Neural cell (in vitro differentiated cells): ENCODE measurements around the gene RBMS3. TPM values are rescaled to one million over a fixed set of nuclear protein-coding genes. Genes with fewer than 3 reads are reported as not detected.

Experiments
- H2AFZ ChIP-seq: fragments of 200-600, 300-800 bp; sonication (generic), shearing (Covaris generic); 2 replicates; pipeline ENCODE4 v1.6.0; 2014; ENCODE audit warnings: low read depth, mild to moderate bottlenecking, antibody characterized with exemption, low read length, moderate library complexity
- H3F3A ChIP-seq: fragments of 200-600 bp; shearing (Covaris generic); 2 replicates; pipeline ENCODE4 v1.6.1; 2016; ENCODE audit warnings: mild to moderate bottlenecking, moderate library complexity, mixed read lengths, antibody characterized with exemption, low read length; ENCODE audit not compliant: insufficient read depth, poor library complexity, severe bottlenecking
- H3K27ac ChIP-seq: fragments of 200-600, 300-800 bp; sonication (generic), shearing (Covaris generic); 2 replicates; pipeline ENCODE4 v1.5.1; 2014; ENCODE audit warnings: mild to moderate bottlenecking, low read length, moderate library complexity
- H3K27me3 ChIP-seq: fragments of 300-800, 200-600 bp; sonication (generic), shearing (Covaris generic); 2 replicates; pipeline ENCODE4 v1.6.0; 2014; ENCODE audit warnings: mild to moderate bottlenecking, low read depth, low read length, moderate library complexity; ENCODE audit not compliant: insufficient read depth
- H3K36me3 ChIP-seq: fragments of 300-800, 200-600 bp; sonication (generic), shearing (Covaris generic); 2 replicates; pipeline ENCODE4 v1.5.1; 2014; ENCODE audit warnings: mild to moderate bottlenecking, antibody characterized with exemption, low read length, moderate library complexity; ENCODE audit not compliant: insufficient read depth
- H3K4me2 ChIP-seq: fragments of 300-800, 200-600 bp; sonication (generic), shearing (Covaris generic); 2 replicates; pipeline ENCODE4 v1.6.0; 2014; ENCODE audit warnings: mild to moderate bottlenecking, low read length
- H3K4me3 ChIP-seq: fragments of 300-800, 200-600 bp; sonication (generic), shearing (Covaris generic); 2 replicates; pipeline ENCODE4 v1.5.1; 2014; ENCODE audit warnings: mild to moderate bottlenecking, low read length, moderate library complexity
- H3K79me2 ChIP-seq: fragments of 200-600 bp; shearing (Covaris generic); replicated peaks from 2 replicates; pipeline ENCODE4 v1.6.0; 2014; ENCODE audit warnings: mild to moderate bottlenecking, low read length, moderate library complexity; ENCODE audit not compliant: insufficient read depth
- H3K9ac ChIP-seq: fragments of 300-800, 200-600 bp; sonication (generic), shearing (Covaris generic); 2 replicates; pipeline ENCODE4 v1.6.1; 2016; ENCODE audit warnings: mild to moderate bottlenecking, low read length, mixed read lengths
- H3K9me2 ChIP-seq: fragments of 200-600 bp; shearing (Covaris generic); 2 replicates; pipeline ENCODE4 v1.6.1; 2016; ENCODE audit warnings: mild to moderate bottlenecking, low read length, mixed read lengths; ENCODE audit not compliant: insufficient read depth
- H3K9me3 ChIP-seq: fragments of 200-600, 300-800 bp; sonication (generic), shearing (Covaris generic); 2 replicates; pipeline ENCODE4 v1.6.1; 2016; ENCODE audit warnings: mild to moderate bottlenecking, mixed run types, low read length, moderate library complexity, mixed read lengths
- H4K20me1 ChIP-seq: fragments of 200-600 bp; shearing (Covaris generic); 2 replicates; pipeline ENCODE4 v1.6.1; 2016; ENCODE audit warnings: mild to moderate bottlenecking, mixed run types; ENCODE audit not compliant: insufficient read depth
- CTCF ChIP-seq: fragments of 450-650 bp; IDR thresholded peaks from 2 replicates; pipeline ENCODE4 v1.5.1; 2014; ENCODE audit warnings: antibody characterized with exemption, mild to moderate bottlenecking, moderate library complexity; ENCODE audit not compliant: poor library complexity, severe bottlenecking
- EP300 ChIP-seq: fragments of 450-650 bp; conservative IDR thresholded peaks from 2 replicates; pipeline ENCODE4 v1.6.1; 2014; ENCODE audit warnings: antibody characterized with exemption, mild to moderate bottlenecking, moderate library complexity; ENCODE audit not compliant: poor library complexity, severe bottlenecking
- EZH2 ChIP-seq: fragments of 200-600, 300-800 bp; shearing (Covaris generic), sonication (generic); IDR thresholded peaks from 2 replicates; pipeline ENCODE4 v1.6.1; 2014; ENCODE audit warnings: antibody characterized with exemption, low read length, borderline replicate concordance, mild to moderate bottlenecking; ENCODE audit not compliant: insufficient read depth, poor library complexity, severe bottlenecking
- MXI1 ChIP-seq: fragments of 450-650 bp; conservative IDR thresholded peaks from 2 replicates; pipeline ENCODE4 v1.6.1; 2014; ENCODE audit warnings: antibody characterized with exemption, mild to moderate bottlenecking; ENCODE audit not compliant: poor library complexity, severe bottlenecking
- POLR2AphosphoS5 ChIP-seq: IDR thresholded peaks from 2 replicates; pipeline ENCODE4 v1.6.1; 2012
- RAD21 ChIP-seq: fragments of 450-650 bp; conservative IDR thresholded peaks from 2 replicates; pipeline ENCODE4 v1.6.1; 2014; ENCODE audit warnings: antibody characterized with exemption, mild to moderate bottlenecking, moderate library complexity
- REST ChIP-seq: IDR thresholded peaks from 2 replicates; pipeline ENCODE4 v1.6.1; 2012; ENCODE audit warnings: borderline replicate concordance
- SMC3 ChIP-seq: fragments of 450-650 bp; conservative IDR thresholded peaks from 2 replicates; pipeline ENCODE4 v1.6.1; 2014; ENCODE audit warnings: antibody characterized with exemption, mild to moderate bottlenecking, moderate library complexity; ENCODE audit not compliant: poor library complexity
- TAF1 ChIP-seq: IDR thresholded peaks from 2 replicates; pipeline ENCODE4 v1.6.1; 2012; ENCODE audit warnings: low read depth
- polyA plus RNA-seq: library from polyadenylated mRNA; depleted of rRNA; stranded (reverse); fragments of >200 nt; gene quantifications from 2 replicates; pipeline ENCODE4 v1.2.3, GENCODE V29; 2014

The RBMS3 gene
- polyA plus RNA-seq, 1 donor from 2014 or later: 0.53 TPM

GRCh38 chr3:29594261-29594660 is 313.4 kb downstream of the RBMS3 start:
- no peaks in the 10 kb centered on the region for H3K36me3 ChIP-seq
- no peak overlapping the region for H3K27ac ChIP-seq
- H3K9me2 ChIP-seq: no peaks in the 10 kb centered on the region
- H2AFZ ChIP-seq: no peak overlapping the region
- H3K27me3 ChIP-seq: no peaks in the 10 kb centered on the region
- H3K9ac ChIP-seq: no peak overlapping the region
- no peaks in the 10 kb centered on the region for H3K79me2 ChIP-seq
- H3K9me3 ChIP-seq: no peaks in the 10 kb centered on the region
- no peak for TF ChIP-seq EZH2
- no peak overlapping the region for H3K4me2 ChIP-seq
- H3F3A ChIP-seq: no peaks in the 10 kb centered on the region
- no peaks in the 10 kb centered on the region for H4K20me1 ChIP-seq
- no peak overlapping the region for H3K4me3 ChIP-seq

GRCh38 chr3:29597376-29598008 is 316.6 kb downstream of the RBMS3 start:
- Histone ChIP-seq H3F3A (no peaks in the 10 kb centered on the region), H3K4me3 (no peak overlapping the region), H3K9me2 (no peaks in the 10 kb centered on the region), H3K4me2 (no peak overlapping the region), H3K27me3 (no peaks in the 10 kb centered on the region), H4K20me1 (no peaks in the 10 kb centered on the region), H3K9me3 (no peaks in the 10 kb centered on the region), H3K36me3 (no peaks in the 10 kb centered on the region), H3K27ac (no peak overlapping the region), H2AFZ (no peak overlapping the region), H3K79me2 (no peaks in the 10 kb centered on the region), H3K9ac (no peak overlapping the region)
- no peak for TF ChIP-seq MXI1
- no peak for TF ChIP-seq EP300
- no peak for TF ChIP-seq CTCF
- no peak for TF ChIP-seq TAF1
- no peak for TF ChIP-seq SMC3

- Histone ChIP-seq H3K9me2 (no peaks in the 10 kb centered on the region), H3K9me3 (no peaks in the 10 kb centered on the region), H3K4me3 (no peak overlapping the region), H3K4me2 (no peak overlapping the region), H4K20me1 (no peaks in the 10 kb centered on the region), H3K9ac (no peak overlapping the region), H3K79me2 (no peaks in the 10 kb centered on the region), H3K36me3 (no peaks in the 10 kb centered on the region), H3F3A (no peaks in the 10 kb centered on the region), H3K27ac (no peak overlapping the region), H2AFZ (no peak overlapping the region), H3K27me3 (no peaks in the 10 kb centered on the region)
- TF ChIP-seq RAD21: no peak
- no peak for TF ChIP-seq EZH2
- no peak for TF ChIP-seq MXI1
- no peak for TF ChIP-seq REST
- no peak for TF ChIP-seq CTCF
- TF ChIP-seq POLR2AphosphoS5: no peak
- TF ChIP-seq TAF1: no peak
- no peak for TF ChIP-seq EP300
- TF ChIP-seq SMC3: no peak
Measured at GRCh38 chr3:29601861-29602585, 321.2 kb downstream of the RBMS3 start.
